Measurements from ENCODE around the gene MAST1. TPM values are rescaled to one million over a fixed set of nuclear protein-coding genes. Genes with fewer than 3 reads are reported as not detected.

Gene MAST1
- total RNA-seq: 1 to 10 TPM in 1 of 4 donors, under 1 TPM in 2, not detected in 1; 0.64 to 2.4 (median 0.82) TPM

GRCh38 chr19:12838182-12838885, at the start of gene MAST1:
TSS of gene MAST1 (plus strand) at chr19:12838515. CDS start at chr19:12838573, 58 bp downstream.
- Histone ChIP-seq H3K27ac (no peak within 1 kb of the TSS), H3K4me3 (peak within 1 kb of the TSS in 2 of 4 donors; percentile 28 to 46), H3K4me1 (peaks cover 16 to 35% (median 31%) of the 10 kb centered on the region in 4 donors), H3K27me3 (peaks cover 99% of the 10 kb centered on the region), H3K36me3 (no peaks in the 10 kb centered on the region), H3K9me3 (no peaks in the 10 kb centered on the region)
- DNase-seq: peak; percentile 46
- in situ Hi-C loops (cut with MboI; ENCODE audit: low pct_ligation_motif_present in 1 of 4, low pct_unique_long_range_greater_than_20kb in 1 of 4, low sequenced_read_pairs in 3 of 4): no loop called here
- intact Hi-C loops (cut with DNase I; ENCODE audit: low total_unique reads): no loop called here
- no peak for TF ChIP-seq POLR2AphosphoS5 (IDR thresholded peaks at IDR 0.05)
- no peak for TF ChIP-seq POLR2A (IDR thresholded peaks at IDR 0.05)
- no peak for TF ChIP-seq EP300 (IDR thresholded peaks at IDR 0.05; ENCODE audit: low read depth)
- peak in 3 of 5 experiments; percentile 36 to 48 (median 40) for TF ChIP-seq CTCF (IDR thresholded peaks at IDR 0.05)
- WGBS, 2 donors (ENCODE audit: low coverage in 1 of 2): 0% methylated on average over 22 of the region's 69 CpGs; no CpG with 5 or more reads in 1 of the 2 donors

DNA sequence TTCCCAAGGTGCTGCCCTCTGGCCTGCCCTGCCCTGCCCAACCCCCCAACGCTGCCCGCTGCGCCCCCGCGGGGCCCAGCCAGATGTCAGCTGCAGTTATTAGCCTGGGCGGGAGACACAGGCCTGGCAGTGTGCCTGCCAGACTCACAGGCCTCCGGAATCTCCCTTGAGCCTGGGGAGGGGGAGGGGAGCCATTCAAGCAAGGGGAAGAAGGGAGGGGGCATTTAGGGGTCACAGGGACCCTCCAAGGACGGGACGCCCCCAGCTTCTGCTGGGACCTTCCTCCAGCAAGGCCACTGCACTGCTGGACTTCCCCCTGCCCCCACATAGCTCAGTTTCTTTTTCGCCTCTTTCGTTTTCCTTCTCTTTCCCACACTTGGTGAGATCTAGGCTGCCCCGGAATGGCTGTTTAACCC, 49.6 kb upstream of the MAST1 start:
- in situ Hi-C loops (cut with MboI; ENCODE audit: low pct_ligation_motif_present in 1 of 4, low pct_unique_long_range_greater_than_20kb in 1 of 4, low sequenced_read_pairs in 3 of 4): no loop called here

DNA sequence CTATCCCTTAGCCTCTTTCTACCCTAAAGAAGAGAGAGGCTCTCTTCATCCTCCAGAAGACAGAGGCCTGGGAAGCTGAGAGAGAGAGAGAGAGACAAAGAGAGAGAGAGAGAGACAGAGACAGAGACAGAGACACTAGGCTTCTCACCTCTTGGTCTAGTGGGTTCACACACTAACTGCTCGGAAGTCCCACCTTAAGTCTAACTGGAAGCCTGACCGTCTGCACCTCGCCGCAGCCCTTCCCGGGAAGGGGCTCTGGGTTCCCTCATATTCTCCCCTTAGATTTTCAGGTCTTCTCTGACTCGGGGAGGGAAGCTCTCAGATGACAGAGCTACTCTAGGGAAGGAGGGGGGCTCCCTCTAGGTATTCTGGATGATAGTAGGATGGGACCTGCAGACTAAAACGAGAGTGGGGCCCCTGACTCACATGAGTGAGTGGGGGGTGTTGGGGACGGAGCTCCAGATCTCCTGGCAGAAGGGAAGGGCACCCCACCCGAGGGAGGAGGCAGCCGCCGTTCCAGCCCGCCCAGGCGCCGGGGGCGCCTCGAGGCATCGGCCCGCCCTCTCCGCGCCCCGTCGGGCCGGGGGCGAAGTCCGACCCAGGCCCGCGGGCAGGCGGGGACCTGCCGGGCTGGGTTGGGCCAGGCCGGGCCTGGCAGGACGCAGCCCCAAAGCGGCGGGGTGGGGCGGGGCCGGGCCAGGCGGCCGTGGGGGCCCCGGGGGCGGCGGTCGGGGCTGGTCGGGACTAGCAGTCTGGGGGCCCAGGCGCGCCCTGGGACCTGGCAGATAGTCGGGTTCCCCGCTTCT, 49.0 kb upstream of the MAST1 start:
- Histone ChIP-seq H3K27ac (peak overlapping the region; percentile 97 to 99 (median 98)), H3K9me3 (no peaks in the 10 kb centered on the region), H3K4me1 (peaks cover 32 to 65% (median 62%) of the 10 kb centered on the region in 4 donors), H3K4me3 (peak overlapping the region; percentile 17 to 90 (median 87)), H3K36me3 (no peaks in the 10 kb centered on the region), H3K27me3 (no peaks in the 10 kb centered on the region)
- DNase-seq: no peak
- in situ Hi-C loops (cut with MboI; ENCODE audit: low pct_ligation_motif_present in 1 of 4, low pct_unique_long_range_greater_than_20kb in 1 of 4, low sequenced_read_pairs in 3 of 4): no loop called here
- 0 to 2% methylated on average over 6 to 22 of the region's 46 CpGs for WGBS, 2 donors (ENCODE audit: low coverage in 1 of 2)
- intact Hi-C loops (cut with DNase I; ENCODE audit: low total_unique reads): loop anchor here (10.0 kb wide), 1 partner anchor 366 kb away; the partner anchor contains the start of genes IER2 and STX10
- TF ChIP-seq CTCF (IDR thresholded peaks at IDR 0.05): no peak
- TF ChIP-seq POLR2A (IDR thresholded peaks at IDR 0.05): peak; percentile 24
- TF ChIP-seq POLR2AphosphoS5 (IDR thresholded peaks at IDR 0.05): peak in 1 of 3 donors; percentile 61
- TF ChIP-seq EP300 (IDR thresholded peaks at IDR 0.05; ENCODE audit: low read depth): no peak

More for the DNA sequence above, 49.6 kb upstream of the MAST1 start:
- H3K4me1 ChIP-seq: peaks cover 37 to 65% (median 64%) of the 10 kb centered on the region in 4 donors
- H3K4me3 ChIP-seq: peak overlapping the region; percentile 17 to 90 (median 87)
- H3K27me3 ChIP-seq: no peaks in the 10 kb centered on the region
- DNase-seq: peak; percentile 89
- 1 to 4% methylated on average over 5 to 12 of the region's 12 CpGs for whole genome bisulfite sequencing, 2 donors (ENCODE audit: low coverage in 1 of 2)
- no peaks in the 10 kb centered on the region for H3K9me3 ChIP-seq
- H3K27ac ChIP-seq: peak overlapping the region; percentile 97 to 99 (median 98)
- no peaks in the 10 kb centered on the region for H3K36me3 ChIP-seq
- TF ChIP-seq EP300 (IDR thresholded peaks at IDR 0.05; ENCODE audit: low read depth) (no peak), POLR2A (IDR thresholded peaks at IDR 0.05) (peak; percentile 50), POLR2AphosphoS5 (IDR thresholded peaks at IDR 0.05) (peak; percentile 60 to 71 (median 61))
- intact Hi-C loops (cut with DNase I; ENCODE audit: low total_unique reads): loop anchor here (10.0 kb wide), 1 partner anchor 366 kb away; the partner anchor contains the start of genes IER2 and STX10

- no peaks in the 10 kb centered on the region for H3K36me3 ChIP-seq
- 0% methylated on average over 4 to 34 of the region's 56 CpGs for WGBS, 2 donors (ENCODE audit: low coverage in 1 of 2)
- DNase-seq: peak; percentile 97
- H3K27me3 ChIP-seq: no peaks in the 10 kb centered on the region
- TF ChIP-seq EP300 (IDR thresholded peaks at IDR 0.05; ENCODE audit: low read depth): peak; percentile 79
- peak; percentile 91 to 98 (median 98) for TF ChIP-seq POLR2AphosphoS5 (IDR thresholded peaks at IDR 0.05)
- TF ChIP-seq POLR2A (IDR thresholded peaks at IDR 0.05): peak; percentile 98
- TF ChIP-seq CTCF (IDR thresholded peaks at IDR 0.05): no peak
- intact Hi-C loops (cut with DNase I; ENCODE audit: low total_unique reads): loop anchor here (10.0 kb wide), 1 partner anchor 365 kb away; the partner anchor contains the start of genes IER2 and STX10
- H3K4me3 ChIP-seq: peak overlapping the region; percentile 56 to 90 (median 87)
- in situ Hi-C loops (cut with MboI; ENCODE audit: low pct_ligation_motif_present in 1 of 4, low pct_unique_long_range_greater_than_20kb in 1 of 4, low sequenced_read_pairs in 3 of 4): no loop called here
- H3K27ac ChIP-seq: peak overlapping the region; percentile 97 to 99 (median 98)
- H3K4me1 ChIP-seq: peaks cover 32 to 64% (median 57%) of the 10 kb centered on the region in 4 donors
- no peaks in the 10 kb centered on the region for H3K9me3 ChIP-seq
Observed at GRCh38 chr19:12789904-12790619, 48.3 kb upstream of the MAST1 start.
